ENCODE data around the gene RSRC1.

DNA sequence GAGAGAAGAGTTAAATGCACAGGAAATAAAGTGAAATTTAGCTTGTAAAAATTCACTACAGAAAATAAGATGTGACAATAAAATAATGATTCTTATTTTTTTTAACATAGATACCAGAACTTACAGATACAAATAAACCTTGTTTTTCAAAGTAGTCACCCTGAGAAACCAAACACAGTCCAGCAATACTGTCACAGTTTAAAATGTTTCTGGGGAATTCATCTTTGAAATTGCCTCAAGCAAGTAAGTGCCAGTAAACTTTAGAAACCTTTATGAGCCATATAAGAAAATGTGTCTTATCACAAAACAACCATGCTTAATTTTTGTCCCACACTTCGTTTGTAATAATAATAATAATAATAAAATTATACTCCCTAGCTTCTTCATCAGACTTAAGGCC is 23.5 kb upstream of the RSRC1 start:
- TF ChIP-seq POLR2AphosphoS5 (IDR thresholded peaks at IDR 0.05): no peak
- TF ChIP-seq, protein P1, sequence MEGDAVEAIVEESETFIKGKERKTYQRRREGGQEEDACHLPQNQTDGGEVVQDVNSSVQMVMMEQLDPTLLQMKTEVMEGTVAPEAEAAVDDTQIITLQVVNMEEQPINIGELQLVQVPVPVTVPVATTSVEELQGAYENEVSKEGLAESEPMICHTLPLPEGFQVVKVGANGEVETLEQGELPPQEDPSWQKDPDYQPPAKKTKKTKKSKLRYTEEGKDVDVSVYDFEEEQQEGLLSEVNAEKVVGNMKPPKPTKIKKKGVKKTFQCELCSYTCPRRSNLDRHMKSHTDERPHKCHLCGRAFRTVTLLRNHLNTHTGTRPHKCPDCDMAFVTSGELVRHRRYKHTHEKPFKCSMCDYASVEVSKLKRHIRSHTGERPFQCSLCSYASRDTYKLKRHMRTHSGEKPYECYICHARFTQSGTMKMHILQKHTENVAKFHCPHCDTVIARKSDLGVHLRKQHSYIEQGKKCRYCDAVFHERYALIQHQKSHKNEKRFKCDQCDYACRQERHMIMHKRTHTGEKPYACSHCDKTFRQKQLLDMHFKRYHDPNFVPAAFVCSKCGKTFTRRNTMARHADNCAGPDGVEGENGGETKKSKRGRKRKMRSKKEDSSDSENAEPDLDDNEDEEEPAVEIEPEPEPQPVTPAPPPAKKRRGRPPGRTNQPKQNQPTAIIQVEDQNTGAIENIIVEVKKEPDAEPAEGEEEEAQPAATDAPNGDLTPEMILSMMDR (IDR thresholded peaks at IDR 0.05): no peak

Measured in sigmoid colon (tissue), 4 donors.